Caco-2 (cell line): Measurements from ENCODE around the gene STOX2. TPM values are rescaled to one million over a fixed set of nuclear protein-coding genes. Genes with fewer than 3 reads are reported as not detected.

ENCODE experiments used
- BruUV-seq: library from RNA; stranded (reverse); fragments of 400-500 nt; replicated peaks from 2 replicates; lab custom pipeline; 2021; lab: Mats Ljungman, UMichigan
- CTCF ChIA-PET: fragments of 300-600 bp; sonication (Branson Sonifier 250); formaldehyde crosslinking; loops from one replicate; lab custom pipeline; 2022; ENCODE audit warnings: antibody characterized with exemption; lab: Charles Lee
- POLR2A ChIA-PET: fragments of 300-600 bp; sonication (Branson Sonifier 250); formaldehyde crosslinking; loops from one replicate; lab custom pipeline; 2022; ENCODE audit warnings: antibody characterized with exemption; lab: Charles Lee
- DNase-seq, 2 experiments: peaks; one replicate each; pipeline versions ENCODE4 v3.0.0 to v3.0.0-alpha.2; 2020 to 2022
- H3K27me3 ChIP-seq: replicated peaks from 2 replicates; pipeline ENCODE4 v1.6.0; 2011; ENCODE audit warnings: low read length; ENCODE audit not compliant: control insufficient read depth, insufficient read depth
- H3K36me3 ChIP-seq: 2 replicates; pipeline ENCODE4 v1.5.1; 2011; ENCODE audit warnings: low read length; ENCODE audit not compliant: control insufficient read depth, insufficient read depth
- H3K4me1 ChIP-seq: fragments of 250-450 bp; sonication (Bioruptor Pico); 2 replicates; pipeline ENCODE4 v1.5.1; 2020; ENCODE audit warnings: mild to moderate bottlenecking
- H3K4me3 ChIP-seq: 2 replicates; pipeline ENCODE4 v1.5.1; 2011; ENCODE audit warnings: low read depth, mild to moderate bottlenecking, control low read depth, low read length
- H3K9me3 ChIP-seq: fragments of 250-450 bp; sonication (Bioruptor Pico); 2 replicates; pipeline ENCODE4 v1.5.1; 2020; ENCODE audit warnings: mild to moderate bottlenecking, moderate library complexity
- H3K27ac Mint-ChIP-seq: one replicate; pipeline ENCODE4 v1.8.0; 2022; ENCODE audit warnings: mixed read lengths; ENCODE audit not compliant: unreplicated experiment
- H3K27me3 Mint-ChIP-seq: one replicate; pipeline ENCODE4 v1.8.0; 2022; ENCODE audit warnings: mixed read lengths; ENCODE audit not compliant: insufficient read depth, unreplicated experiment
- H3K36me3 Mint-ChIP-seq: one replicate; pipeline ENCODE4 v1.8.0; 2022; ENCODE audit warnings: mild to moderate bottlenecking, mixed read lengths; ENCODE audit not compliant: insufficient read depth, unreplicated experiment
- H3K4me1 Mint-ChIP-seq: one replicate; pipeline ENCODE4 v1.8.0; 2022; ENCODE audit warnings: low read depth, mixed read lengths; ENCODE audit not compliant: unreplicated experiment
- H3K4me3 Mint-ChIP-seq: one replicate; pipeline ENCODE4 v1.8.0; 2022; ENCODE audit warnings: mild to moderate bottlenecking, moderate library complexity, mixed read lengths; ENCODE audit not compliant: unreplicated experiment
- H3K9me3 Mint-ChIP-seq: one replicate; pipeline ENCODE4 v1.8.0; 2022; ENCODE audit warnings: mixed read lengths; ENCODE audit not compliant: unreplicated experiment
- intact Hi-C: fragments of 100-400 bp; cut with micrococcal nuclease; formaldehyde crosslinking; loops from one replicate; pipeline ENCODE4 v1.10.0; 2022; ENCODE audit not compliant: unreplicated experiment
- total RNA-seq: library from RNA; stranded (reverse); gene quantifications from 2 replicates; pipeline ENCODE4 v1.2.3, GENCODE V29; 2022
- TF ChIP-seq, protein P1 (sequence below), 2 experiments: fragments of 200-600 bp in 1 of 2; IDR thresholded peaks; 1 replicate in 1 of 2; 2 replicates in 1 of 2; pipeline versions ENCODE4 v1.5.1 to v1.8.0; 2011 to 2022; ENCODE audit warnings: antibody characterized with exemption in 1 of 2, control low read depth in 1 of 2, inconsistent platforms in 1 of 2, low read depth in 1 of 2, low read length in 1 of 2, mild to moderate bottlenecking in 1 of 2, moderate library complexity in 1 of 2; ENCODE audit not compliant: insufficient read depth in 1 of 2, severe bottlenecking in 1 of 2, unreplicated experiment in 1 of 2

The STOX2 gene
- total RNA-seq, 1 experiment from 2014 or later: 1.8 TPM

DNA sequence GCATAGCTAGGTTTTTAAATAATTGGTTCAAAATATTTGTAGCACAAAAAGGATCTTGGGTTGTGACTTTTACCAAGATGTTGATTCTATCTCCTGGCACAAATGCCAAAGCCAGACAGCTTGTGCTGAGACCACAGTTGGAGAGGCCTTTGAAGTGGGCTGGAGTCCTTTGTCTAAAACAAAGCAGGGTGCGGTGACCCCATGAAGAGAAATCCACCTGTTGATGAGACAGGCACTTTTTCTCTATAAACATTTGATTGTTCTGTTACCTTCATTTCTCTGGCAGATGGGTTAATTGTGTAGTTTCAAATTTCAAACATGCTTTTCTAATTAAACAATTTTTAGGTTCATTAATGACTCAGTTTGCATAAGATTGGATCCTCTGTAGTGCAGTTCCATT lies 56.7 kb downstream of the STOX2 start:
- H3K4me3 Mint-ChIP-seq: no peak overlapping the region
- TF ChIP-seq, protein P1, sequence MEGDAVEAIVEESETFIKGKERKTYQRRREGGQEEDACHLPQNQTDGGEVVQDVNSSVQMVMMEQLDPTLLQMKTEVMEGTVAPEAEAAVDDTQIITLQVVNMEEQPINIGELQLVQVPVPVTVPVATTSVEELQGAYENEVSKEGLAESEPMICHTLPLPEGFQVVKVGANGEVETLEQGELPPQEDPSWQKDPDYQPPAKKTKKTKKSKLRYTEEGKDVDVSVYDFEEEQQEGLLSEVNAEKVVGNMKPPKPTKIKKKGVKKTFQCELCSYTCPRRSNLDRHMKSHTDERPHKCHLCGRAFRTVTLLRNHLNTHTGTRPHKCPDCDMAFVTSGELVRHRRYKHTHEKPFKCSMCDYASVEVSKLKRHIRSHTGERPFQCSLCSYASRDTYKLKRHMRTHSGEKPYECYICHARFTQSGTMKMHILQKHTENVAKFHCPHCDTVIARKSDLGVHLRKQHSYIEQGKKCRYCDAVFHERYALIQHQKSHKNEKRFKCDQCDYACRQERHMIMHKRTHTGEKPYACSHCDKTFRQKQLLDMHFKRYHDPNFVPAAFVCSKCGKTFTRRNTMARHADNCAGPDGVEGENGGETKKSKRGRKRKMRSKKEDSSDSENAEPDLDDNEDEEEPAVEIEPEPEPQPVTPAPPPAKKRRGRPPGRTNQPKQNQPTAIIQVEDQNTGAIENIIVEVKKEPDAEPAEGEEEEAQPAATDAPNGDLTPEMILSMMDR (IDR thresholded peaks at IDR 0.05; ENCODE audit: insufficient read depth in 1 of 2, low read depth in 1 of 2, low read length in 1 of 2, severe bottlenecking in 1 of 2, unreplicated experiment in 1 of 2): no peak
- H3K36me3 ChIP-seq: no peaks in the 10 kb centered on the region
- peaks cover 18% of the 10 kb centered on the region for H3K27me3 Mint-ChIP-seq
- no peak overlapping the region for H3K4me3 ChIP-seq
- DNase-seq: no peak
- no TSS peak for BruUV-seq
- intact Hi-C loops: no loop called here
- H3K4me1 Mint-ChIP-seq: no peaks in the 10 kb centered on the region
- CTCF ChIA-PET: no interaction called here
- H3K27me3 ChIP-seq: peaks cover 1% of the 10 kb centered on the region; the same call in 1 of the 2 replicates
- no peaks in the 10 kb centered on the region for H3K9me3 Mint-ChIP-seq
- no peak overlapping the region for H3K27ac Mint-ChIP-seq
- no peaks in the 10 kb centered on the region for H3K9me3 ChIP-seq
- no peaks in the 10 kb centered on the region for H3K36me3 Mint-ChIP-seq
- POLR2A ChIA-PET: no interaction called here
- 0 out of 2 replicates have a peak, but pooled peaks cover 2% of the 10 kb centered on the region for H3K4me1 ChIP-seq

DNA sequence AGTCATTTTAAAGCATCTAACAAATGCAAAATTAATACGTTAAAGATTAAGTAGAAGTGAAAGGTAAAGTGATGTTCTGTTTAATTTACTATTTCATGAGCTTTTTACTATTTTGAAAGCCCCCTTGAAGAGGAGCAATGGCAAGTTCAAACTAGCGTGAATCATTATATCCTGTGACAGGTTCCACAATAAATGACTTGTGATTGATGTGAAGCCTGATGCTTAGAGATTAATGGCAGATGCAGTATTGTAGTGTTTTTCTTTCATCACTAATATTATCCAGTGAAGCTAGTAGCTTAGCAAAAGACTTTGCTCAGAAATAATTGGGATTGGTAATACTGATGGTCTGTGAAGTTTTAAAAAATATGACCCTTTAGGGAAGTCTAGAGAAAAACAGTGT lies 57.3 kb downstream of the STOX2 start:
- Mint-ChIP-seq H3K9me3 (no peaks in the 10 kb centered on the region), H3K4me1 (no peaks in the 10 kb centered on the region), H3K27me3 (peaks cover 22% of the 10 kb centered on the region), H3K27ac (no peak overlapping the region), H3K4me3 (no peak overlapping the region), H3K36me3 (no peaks in the 10 kb centered on the region)
- no TSS peak for BruUV-seq
- peaks cover 1% of the 10 kb centered on the region for H3K27me3 ChIP-seq
- H3K4me3 ChIP-seq: no peak overlapping the region
- intact Hi-C loops: no loop called here
- TF ChIP-seq, protein P1 (IDR thresholded peaks at IDR 0.05; ENCODE audit: insufficient read depth in 1 of 2, low read depth in 1 of 2, low read length in 1 of 2, severe bottlenecking in 1 of 2, unreplicated experiment in 1 of 2): no peak
- ChIA-PET CTCF (no interaction called here), POLR2A (no interaction called here)
- 0 out of 2 replicates have a peak, but pooled peaks cover 2% of the 10 kb centered on the region for H3K4me1 ChIP-seq
- no peaks in the 10 kb centered on the region for H3K36me3 ChIP-seq
- DNase-seq: no peak
- H3K9me3 ChIP-seq: no peaks in the 10 kb centered on the region

DNA sequence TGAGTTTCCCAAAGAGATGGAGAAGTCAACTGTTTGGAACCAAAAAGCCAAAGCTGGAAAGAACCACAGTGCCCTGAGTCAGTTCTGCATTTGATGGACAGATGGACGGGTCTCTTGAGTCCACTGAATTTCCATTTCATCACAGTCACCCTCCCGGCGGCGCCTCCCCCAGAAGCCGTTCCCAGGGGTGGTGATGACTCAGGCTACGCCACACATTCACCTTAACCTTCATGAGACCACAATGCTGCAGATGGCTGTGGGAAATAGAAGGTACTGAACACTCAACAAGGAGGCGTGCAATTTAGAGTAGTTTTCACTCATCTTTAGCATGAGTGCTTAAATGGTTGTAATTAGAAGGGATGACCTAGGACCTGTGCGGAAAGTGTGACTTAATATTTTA lies 61.3 kb downstream of the STOX2 start:
- no peaks in the 10 kb centered on the region for H3K4me1 Mint-ChIP-seq

More for the DNA sequence above, 61.3 kb downstream of the STOX2 start:
- no peaks in the 10 kb centered on the region for H3K36me3 ChIP-seq
- ChIA-PET CTCF (no interaction called here), POLR2A (interaction anchor here (0.9 kb wide), 1 partner anchor 21 kb away, joined by 4 read pairs; no protein-coding TSS in a partner anchor)
- intact Hi-C loops: no loop called here
- Mint-ChIP-seq H3K27me3 (peaks cover 24% of the 10 kb centered on the region), H3K4me3 (no peak overlapping the region), H3K36me3 (no peaks in the 10 kb centered on the region), H3K9me3 (no peaks in the 10 kb centered on the region), H3K27ac (no peak overlapping the region)
- H3K4me3 ChIP-seq: no peak overlapping the region
- no peaks in the 10 kb centered on the region for H3K9me3 ChIP-seq
- H3K27me3 ChIP-seq: peaks cover 1% of the 10 kb centered on the region; the same call in 1 of the 2 replicates
- no peak for DNase-seq
- no TSS peak for BruUV-seq
- TF ChIP-seq, protein P1 (IDR thresholded peaks at IDR 0.05; ENCODE audit: insufficient read depth in 1 of 2, low read depth in 1 of 2, low read length in 1 of 2, severe bottlenecking in 1 of 2, unreplicated experiment in 1 of 2): no peak
- no peaks in the 10 kb centered on the region for H3K4me1 ChIP-seq
